SK-N-SH (cell line): ENCODE measurements around the gene F7. TPM values are rescaled to one million over a fixed set of nuclear protein-coding genes. Genes with fewer than 3 reads are reported as not detected.
A peak's percentile ranks its signal among the peaks of the same experiment; 100 is the strongest.

Experiments
- CTCF ChIA-PET: fragments of 300-600, 350-600 bp; formaldehyde crosslinking; extraction: SDS; loops from one replicate; lab custom pipeline; 2021; lab: Yijun Ruan, JAX
- POLR2A ChIA-PET: fragments of 350-600 bp; sonication (Branson Sonifier 250); formaldehyde crosslinking; extraction: SDS; loops from one replicate; lab custom pipeline; 2020; ENCODE audit warnings: antibody characterized with exemption, inconsistent platforms; lab: Yijun Ruan, JAX
- DNase-seq: peaks from one replicate; pipeline ENCODE4 v3.0.0; 2012
- H2AFZ ChIP-seq: fragments of 200-600 bp; sonication (generic); 2 replicates; pipeline ENCODE4 v1.8.1; 2016; ENCODE audit warnings: antibody characterized with exemption, mild to moderate bottlenecking, low read depth
- H3F3A ChIP-seq: fragments of 200-600 bp; sonication (generic); replicated peaks from 2 replicates; pipeline ENCODE3; 2016; ENCODE audit warnings: antibody characterized with exemption, mild to moderate bottlenecking; ENCODE audit not compliant: insufficient read depth
- H3K27ac ChIP-seq, 2 experiments: fragments of 200-500 bp in 1 of 2; fragments of 200-600 bp in 1 of 2; sonication (Bioruptor generic) in 1 of 2; sonication (generic), shearing (Covaris generic) in 1 of 2; 2 replicates each; pipeline versions ENCODE4 v1.5.1 to v1.6.1; 2014 to 2016; ENCODE audit warnings: low read depth in 2 of 2, inconsistent platforms in 1 of 2, low read length in 1 of 2, mild to moderate bottlenecking in 1 of 2, mixed read lengths in 1 of 2
- H3K27me3 ChIP-seq: fragments of 200-600 bp; sonication (generic), shearing (Covaris generic); 2 replicates; pipeline ENCODE4 v1.6.1; 2016; ENCODE audit warnings: mixed run types; ENCODE audit not compliant: insufficient read depth
- H3K36me3 ChIP-seq, 2 experiments: fragments of 200-500 bp in 1 of 2; fragments of 200-600 bp in 1 of 2; sonication (Bioruptor generic) in 1 of 2; sonication (generic) in 1 of 2; replicated peaks in 1 of 2; 2 replicates each; pipeline versions ENCODE3 to v1.5.1; 2014 to 2016; ENCODE audit warnings: low read length in 1 of 2, mild to moderate bottlenecking in 1 of 2; ENCODE audit not compliant: insufficient read depth in 2 of 2, control insufficient read depth in 1 of 2
- H3K4me1 ChIP-seq, 2 experiments: fragments of 200-500 bp in 1 of 2; fragments of 200-600 bp in 1 of 2; sonication (Bioruptor generic) in 1 of 2; sonication (generic), shearing (Covaris generic) in 1 of 2; 2 replicates each; pipeline versions ENCODE4 v1.5.1 to v1.6.1; 2014 to 2016; ENCODE audit warnings: low read depth in 1 of 2, low read length in 1 of 2, mixed run types in 1 of 2; ENCODE audit not compliant: insufficient read depth in 2 of 2, control insufficient read depth in 1 of 2
- H3K4me2 ChIP-seq: fragments of 200-600 bp; sonication (generic), shearing (Covaris generic); 2 replicates; pipeline ENCODE4 v1.6.1; 2017; ENCODE audit warnings: mixed run types
- H3K4me3 ChIP-seq, 2 experiments: fragments of 200-500 bp in 1 of 2; fragments of 200-600 bp in 1 of 2; sonication (Bioruptor generic) in 1 of 2; sonication (generic), shearing (Covaris generic) in 1 of 2; 2 replicates each; pipeline versions ENCODE4 v1.5.1 to v1.8.1; 2014 to 2016; ENCODE audit warnings: low read depth in 2 of 2, inconsistent platforms in 1 of 2, low read length in 1 of 2, mild to moderate bottlenecking in 1 of 2, mixed read lengths in 1 of 2, moderate library complexity in 1 of 2
- H3K79me2 ChIP-seq: fragments of 200-600 bp; sonication (generic); 2 replicates; pipeline ENCODE4 v1.8.1; 2017; ENCODE audit warnings: mild to moderate bottlenecking; ENCODE audit not compliant: insufficient read depth
- H3K9ac ChIP-seq: fragments of 200-600 bp; sonication (generic); 2 replicates; pipeline ENCODE4 v1.6.1; 2017; ENCODE audit warnings: mixed run types
- H3K9me2 ChIP-seq: fragments of 200-600 bp; sonication (generic); 2 replicates; pipeline ENCODE4 v1.6.1; 2017; ENCODE audit warnings: mixed run types
- H3K9me3 ChIP-seq: fragments of 200-600 bp; sonication (generic); 2 replicates; pipeline ENCODE4 v1.6.1; 2017; ENCODE audit warnings: mixed run types, mild to moderate bottlenecking, moderate library complexity
- H4K20me1 ChIP-seq: fragments of 200-600 bp; sonication (generic); 2 replicates; pipeline ENCODE4 v1.6.1; 2017; ENCODE audit warnings: mild to moderate bottlenecking, mixed run types; ENCODE audit not compliant: insufficient read depth
- ELF1 ChIP-seq: IDR thresholded peaks from 2 replicates; pipeline ENCODE4 v1.4.0; 2012
- EP300 ChIP-seq, 2 experiments: IDR thresholded peaks; 2 replicates each; pipeline versions ENCODE4 v1.4.0 to v1.6.1; 2012; ENCODE audit warnings: borderline replicate concordance in 1 of 2, low read depth in 1 of 2, low read length in 1 of 2
- EZH2phosphoT487 ChIP-seq: fragments of 200-600 bp; sonication (generic); IDR thresholded peaks from 2 replicates; pipeline ENCODE4 v1.6.1; 2017; ENCODE audit warnings: low read depth, mixed run types, mild to moderate bottlenecking, antibody characterized with exemption, moderate library complexity, borderline replicate concordance
- FOSL2 ChIP-seq: IDR thresholded peaks from 2 replicates; pipeline ENCODE4 v1.4.0; 2012; ENCODE audit warnings: low read depth, mild to moderate bottlenecking, moderate library complexity, borderline replicate concordance
- FOXJ3 ChIP-seq: sonication (generic); formaldehyde crosslinking; IDR thresholded peaks from 2 replicates; pipeline ENCODE4 v1.5.1; 2020; ENCODE audit warnings: mild to moderate bottlenecking, missing genetic modification reagents
- FOXM1 ChIP-seq: IDR thresholded peaks from 2 replicates; pipeline ENCODE4 v1.4.0; 2012; ENCODE audit warnings: low read depth, mild to moderate bottlenecking
- GATA2 ChIP-seq: sonication (generic); formaldehyde crosslinking; IDR thresholded peaks from 2 replicates; pipeline ENCODE4 v1.5.0; 2020; ENCODE audit warnings: mild to moderate bottlenecking, missing genetic modification reagents
- JUND ChIP-seq: IDR thresholded peaks from 2 replicates; pipeline ENCODE4 v1.4.0; 2012
- NFIC ChIP-seq: IDR thresholded peaks from 2 replicates; pipeline ENCODE4 v1.4.0; 2012; ENCODE audit warnings: borderline replicate concordance
- NRF1 ChIP-seq: IDR thresholded peaks from 2 replicates; pipeline ENCODE4 v1.6.1; 2012; ENCODE audit warnings: low read depth, mild to moderate bottlenecking, low read length
- RAD21 ChIP-seq: IDR thresholded peaks from 2 replicates; pipeline ENCODE4 v1.6.1; 2012; ENCODE audit warnings: mild to moderate bottlenecking, low read length
- RCOR1 ChIP-seq: fragments of 150-350 bp; IDR thresholded peaks from 2 replicates; pipeline ENCODE4 v1.6.1; 2017; ENCODE audit warnings: antibody characterized with exemption, low read length
- RFX5 ChIP-seq: IDR thresholded peaks from 2 replicates; pipeline ENCODE4 v1.6.1; 2012; ENCODE audit warnings: mild to moderate bottlenecking, improper control_type of control experiment, low read length
- SIN3A ChIP-seq: IDR thresholded peaks from 2 replicates; pipeline ENCODE4 v1.6.1; 2012; ENCODE audit warnings: low read depth, mild to moderate bottlenecking, low read length, moderate library complexity, borderline replicate concordance
- SMC3 ChIP-seq: IDR thresholded peaks from 2 replicates; pipeline ENCODE4 v1.6.1; 2012; ENCODE audit warnings: low read depth, low read length, improper control_type of control experiment
- TAF1 ChIP-seq: IDR thresholded peaks from 2 replicates; pipeline ENCODE4 v1.6.1; 2012; ENCODE audit warnings: low read depth, mild to moderate bottlenecking, low read length, moderate library complexity, borderline replicate concordance
- TCF12 ChIP-seq: IDR thresholded peaks from 2 replicates; pipeline ENCODE4 v1.4.0; 2012
- TEAD4 ChIP-seq: IDR thresholded peaks from 2 replicates; pipeline ENCODE4 v1.4.0; 2012; ENCODE audit warnings: mild to moderate bottlenecking, borderline replicate concordance; ENCODE audit not compliant: insufficient read depth
- WGBS: methylation state at CpG from one replicate; pipeline ENCODE4 v1.1.6; 2017; ENCODE audit warnings: low lambda C conversion rate; 5-methylcytosine and 5-hydroxymethylcytosine counted together
- polyA plus RNA-seq, 3 experiments: library from polyadenylated mRNA; depleted of rRNA; stranded (reverse); fragments of >200 nt; gene quantifications; 2 replicates each; pipeline ENCODE4 v1.2.3, GENCODE V29; 2012
- TF ChIP-seq, protein P1 (sequence below): IDR thresholded peaks from 2 replicates; pipeline ENCODE4; 2012
- TF ChIP-seq, protein P2 (sequence below): fragments of 150-350 bp; IDR thresholded peaks from 2 replicates; pipeline ENCODE4 v1.6.1; 2016; ENCODE audit warnings: mild to moderate bottlenecking, low read depth, low read length

The F7 gene
- polyA plus RNA-seq, 1 of the 3 experiments (the other 2 are of a cell fraction): not detected

DNA sequence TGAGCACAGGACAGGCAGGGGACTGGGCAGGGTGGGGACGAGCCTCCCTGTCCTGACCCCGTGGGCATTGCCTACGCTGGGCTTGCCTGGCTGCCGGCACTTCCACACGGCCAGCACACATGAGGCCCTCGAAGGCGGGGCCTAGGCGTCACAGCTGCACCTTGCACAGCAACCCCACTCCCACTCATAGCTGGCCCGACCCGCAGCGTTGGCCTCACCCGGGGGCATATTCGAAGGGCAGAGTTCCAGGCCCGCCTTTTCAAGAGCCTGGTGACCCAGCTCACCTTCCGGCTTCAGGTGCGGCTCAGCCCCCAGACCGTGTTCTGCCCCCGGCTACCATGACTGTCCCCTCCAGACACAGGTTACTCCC, 36.0 kb downstream of the F7 start:
- no peaks in the 10 kb centered on the region for H3K27me3 ChIP-seq
- no peaks in the 10 kb centered on the region for H3K9me3 ChIP-seq
- H3F3A ChIP-seq: peaks cover 6% of the 10 kb centered on the region
- no peaks in the 10 kb centered on the region for H4K20me1 ChIP-seq
- peak; percentile 15 for DNase-seq
- H3K27ac ChIP-seq: no peak overlapping the region
- WGBS: 94% methylated on average over 13 of the region's 18 CpGs
- TF ChIP-seq EZH2phosphoT487 (no peak), JUND (no peak), FOSL2 (no peak), FOXJ3 (CRISPR knock-in tag) (no peak), RCOR1 (no peak), SMC3 (no peak), TEAD4 (no peak), FOXM1 (no peak), NRF1 (no peak), TCF12 (no peak), SIN3A (no peak), GATA2 (CRISPR knock-in tag) (no peak), RFX5 (no peak), EP300 (IDR thresholded peaks at IDR 0.05; ENCODE audit: borderline replicate concordance in 1 of 2, low read depth in 1 of 2, low read length in 1 of 2) (no peak), ELF1 (no peak)
- ChIA-PET POLR2A (no interaction called here), CTCF (no interaction called here)
- no peaks in the 10 kb centered on the region for H3K9me2 ChIP-seq
- H3K4me3 ChIP-seq: no peak overlapping the region
- no peak overlapping the region for H2AFZ ChIP-seq
- H3K9ac ChIP-seq: no peak overlapping the region
- no peak overlapping the region for H3K4me2 ChIP-seq
- H3K79me2 ChIP-seq: no peaks in the 10 kb centered on the region
- no peaks in the 10 kb centered on the region for H3K36me3 ChIP-seq
- H3K4me1 ChIP-seq: no peaks in the 10 kb centered on the region

DNA sequence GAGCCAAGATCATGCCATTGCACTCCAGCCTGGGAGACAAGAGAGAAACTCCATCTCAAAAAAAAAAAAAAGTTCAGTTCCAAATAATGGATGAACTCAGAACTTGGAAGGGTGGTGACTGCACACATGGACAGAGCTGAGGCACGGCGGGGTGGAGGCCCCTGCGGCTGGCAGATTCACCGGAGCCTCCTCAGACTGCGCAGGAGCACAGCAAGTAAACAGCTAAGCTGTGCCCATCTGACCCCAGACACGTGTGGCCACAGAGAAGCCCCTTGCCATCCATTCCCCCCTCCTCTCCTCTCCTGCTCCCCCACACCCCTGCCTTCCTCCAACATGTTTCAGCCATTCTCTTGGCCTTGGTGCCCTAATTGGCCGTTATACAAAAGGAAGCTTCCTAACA, 37.3 kb downstream of the F7 start:
- H3K4me3 ChIP-seq: no peak overlapping the region
- ChIA-PET CTCF (no interaction called here), POLR2A (interaction anchor here (0.6 kb wide), 1 partner anchor 61 kb away, joined by 6 read pairs; no protein-coding TSS in a partner anchor)
- no peaks in the 10 kb centered on the region for H4K20me1 ChIP-seq
- no peaks in the 10 kb centered on the region for H3K4me1 ChIP-seq
- 78% methylated on average over 7 of the region's 7 CpGs for WGBS
- no peaks in the 10 kb centered on the region for H3K79me2 ChIP-seq
- H2AFZ ChIP-seq: no peak overlapping the region
- no peaks in the 10 kb centered on the region for H3K27me3 ChIP-seq
- no peak overlapping the region for H3K4me2 ChIP-seq
- peaks cover 5% of the 10 kb centered on the region for H3F3A ChIP-seq
- no peak for DNase-seq
- H3K9ac ChIP-seq: no peak overlapping the region
- H3K36me3 ChIP-seq: no peaks in the 10 kb centered on the region
- H3K9me2 ChIP-seq: no peaks in the 10 kb centered on the region
- no peaks in the 10 kb centered on the region for H3K9me3 ChIP-seq
- no peak for TF ChIP-seq TAF1
- TF ChIP-seq RAD21: no peak
- TF ChIP-seq FOSL2: no peak
- TF ChIP-seq NFIC: no peak
- TF ChIP-seq, protein P1, sequence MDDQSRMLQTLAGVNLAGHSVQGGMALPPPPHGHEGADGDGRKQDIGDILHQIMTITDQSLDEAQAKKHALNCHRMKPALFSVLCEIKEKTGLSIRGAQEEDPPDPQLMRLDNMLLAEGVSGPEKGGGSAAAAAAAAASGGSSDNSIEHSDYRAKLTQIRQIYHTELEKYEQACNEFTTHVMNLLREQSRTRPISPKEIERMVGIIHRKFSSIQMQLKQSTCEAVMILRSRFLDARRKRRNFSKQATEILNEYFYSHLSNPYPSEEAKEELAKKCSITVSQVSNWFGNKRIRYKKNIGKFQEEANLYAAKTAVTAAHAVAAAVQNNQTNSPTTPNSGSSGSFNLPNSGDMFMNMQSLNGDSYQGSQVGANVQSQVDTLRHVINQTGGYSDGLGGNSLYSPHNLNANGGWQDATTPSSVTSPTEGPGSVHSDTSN: no peak
- no peak for TF ChIP-seq SMC3
- TF ChIP-seq, protein P2, sequence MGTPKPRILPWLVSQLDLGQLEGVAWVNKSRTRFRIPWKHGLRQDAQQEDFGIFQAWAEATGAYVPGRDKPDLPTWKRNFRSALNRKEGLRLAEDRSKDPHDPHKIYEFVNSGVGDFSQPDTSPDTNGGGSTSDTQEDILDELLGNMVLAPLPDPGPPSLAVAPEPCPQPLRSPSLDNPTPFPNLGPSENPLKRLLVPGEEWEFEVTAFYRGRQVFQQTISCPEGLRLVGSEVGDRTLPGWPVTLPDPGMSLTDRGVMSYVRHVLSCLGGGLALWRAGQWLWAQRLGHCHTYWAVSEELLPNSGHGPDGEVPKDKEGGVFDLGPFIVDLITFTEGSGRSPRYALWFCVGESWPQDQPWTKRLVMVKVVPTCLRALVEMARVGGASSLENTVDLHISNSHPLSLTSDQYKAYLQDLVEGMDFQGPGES: no peak
- no peak overlapping the region for H3K27ac ChIP-seq
